ENCODE data around the gene PTPRN2.

Gene PTPRN2

GRCh38 chr7:157690833-157691585 is 896.6 kb downstream of the PTPRN2 start:
- TF ChIP-seq JUND (IDR thresholded peaks at IDR 0.05; ENCODE audit: low read depth) = no peak
- in situ Hi-C loops (cut with HindIII; ENCODE audit: low pct_unique_long_range_greater_than_20kb, low sequenced_read_pairs) = no loop called here
- no peak for DNase-seq (ENCODE audit: low read depth in 1 of 2, low spot score in 1 of 2)

GRCh38 chr7:157690058-157690832 is 897.4 kb downstream of the PTPRN2 start:
- in situ Hi-C loops (cut with HindIII; ENCODE audit: low pct_unique_long_range_greater_than_20kb, low sequenced_read_pairs) = no loop called here
- no peak for DNase-seq (ENCODE audit: low read depth in 1 of 2, low spot score in 1 of 2)
- no peak for TF ChIP-seq JUND (IDR thresholded peaks at IDR 0.05; ENCODE audit: low read depth)

- TF ChIP-seq JUND (IDR thresholded peaks at IDR 0.05; ENCODE audit: low read depth) = no peak
- in situ Hi-C loops (cut with HindIII; ENCODE audit: low pct_unique_long_range_greater_than_20kb, low sequenced_read_pairs) = no loop called here
- no peak for DNase-seq (ENCODE audit: low read depth in 1 of 2, low spot score in 1 of 2)
Measured at GRCh38 chr7:157689269-157690057, 898.2 kb downstream of the PTPRN2 start.

- no peak for DNase-seq (ENCODE audit: low read depth in 1 of 2, low spot score in 1 of 2)
- no peak for TF ChIP-seq JUND (IDR thresholded peaks at IDR 0.05; ENCODE audit: low read depth)
- in situ Hi-C loops (cut with HindIII; ENCODE audit: low pct_unique_long_range_greater_than_20kb, low sequenced_read_pairs) = no loop called here
Measured at GRCh38 chr7:157688533-157689268, 898.9 kb downstream of the PTPRN2 start.

- in situ Hi-C loops (cut with HindIII; ENCODE audit: low pct_unique_long_range_greater_than_20kb, low sequenced_read_pairs) = no loop called here
- DNase-seq (ENCODE audit: low read depth in 1 of 2, low spot score in 1 of 2) = no peak
- no peak for TF ChIP-seq JUND (IDR thresholded peaks at IDR 0.05; ENCODE audit: low read depth)
Measured at GRCh38 chr7:157687845-157688532, 899.6 kb downstream of the PTPRN2 start.

- in situ Hi-C loops (cut with HindIII; ENCODE audit: low pct_unique_long_range_greater_than_20kb, low sequenced_read_pairs) = no loop called here
- no peak for DNase-seq (ENCODE audit: low read depth in 1 of 2, low spot score in 1 of 2)
- TF ChIP-seq JUND (IDR thresholded peaks at IDR 0.05; ENCODE audit: low read depth) = no peak
Measured at GRCh38 chr7:157687158-157687557, 900.5 kb downstream of the PTPRN2 start.

- no peak for DNase-seq (ENCODE audit: low read depth in 1 of 2, low spot score in 1 of 2)
- no peak for TF ChIP-seq JUND (IDR thresholded peaks at IDR 0.05; ENCODE audit: low read depth)
- in situ Hi-C loops (cut with HindIII; ENCODE audit: low pct_unique_long_range_greater_than_20kb, low sequenced_read_pairs) = no loop called here
Measured at GRCh38 chr7:157686285-157686894, 901.2 kb downstream of the PTPRN2 start.

GRCh38 chr7:157685430-157686284 is 902.0 kb downstream of the PTPRN2 start:
- DNase-seq (ENCODE audit: low read depth in 1 of 2, low spot score in 1 of 2) = no peak
- in situ Hi-C loops (cut with HindIII; ENCODE audit: low pct_unique_long_range_greater_than_20kb, low sequenced_read_pairs) = no loop called here
- TF ChIP-seq JUND (IDR thresholded peaks at IDR 0.05; ENCODE audit: low read depth) = no peak

- in situ Hi-C loops (cut with HindIII; ENCODE audit: low pct_unique_long_range_greater_than_20kb, low sequenced_read_pairs) = no loop called here
- no peak for DNase-seq (ENCODE audit: low read depth in 1 of 2, low spot score in 1 of 2)
- TF ChIP-seq JUND (IDR thresholded peaks at IDR 0.05; ENCODE audit: low read depth) = no peak
Measured at GRCh38 chr7:157684909-157685429, 902.7 kb downstream of the PTPRN2 start.

GRCh38 chr7:157684157-157684908 is 903.3 kb downstream of the PTPRN2 start:
- in situ Hi-C loops (cut with HindIII; ENCODE audit: low pct_unique_long_range_greater_than_20kb, low sequenced_read_pairs) = no loop called here
- no peak for TF ChIP-seq JUND (IDR thresholded peaks at IDR 0.05; ENCODE audit: low read depth)
- no peak for DNase-seq (ENCODE audit: low read depth in 1 of 2, low spot score in 1 of 2)

Data from T47D (cell line).